Suprapubic skin (tissue), 4 donors: ENCODE measurements around the gene COMT.

Experiments
- CTCF ChIP-seq, 2 donors: fragments of 200-600 bp in 1 of 2; fragments of 450-650 bp in 1 of 2; sonication (generic) in 1 of 2; IDR thresholded peaks; one replicate each; pipeline ENCODE4 v1.5.1; 2016 to 2019; ENCODE audit warnings: antibody characterized with exemption in 2 of 2, mild to moderate bottlenecking in 1 of 2, moderate library complexity in 1 of 2
- EP300 ChIP-seq: sonication (generic); formaldehyde crosslinking; IDR thresholded peaks from one replicate; pipeline ENCODE4 v1.6.1; 2017; ENCODE audit warnings: antibody characterized with exemption
- POLR2A ChIP-seq, 2 donors: fragments of 450-650 bp; IDR thresholded peaks; one replicate each; pipeline ENCODE4 v1.6.1; 2017; ENCODE audit warnings: antibody characterized with exemption in 2 of 2, mild to moderate bottlenecking in 2 of 2, moderate library complexity in 2 of 2
- POLR2AphosphoS5 ChIP-seq, 3 donors: sonication (generic); formaldehyde crosslinking; IDR thresholded peaks; one replicate each; pipeline ENCODE4 v1.6.1; 2017; ENCODE audit warnings: antibody characterized with exemption in 3 of 3

GRCh38 chr22:19986410-19987341, 45.1 kb downstream of the COMT start:
- TF ChIP-seq POLR2A (IDR thresholded peaks at IDR 0.05) (no peak), CTCF (IDR thresholded peaks at IDR 0.05) (no peak), EP300 (no peak), POLR2AphosphoS5 (IDR thresholded peaks at IDR 0.05) (no peak)
